Left lobe of liver (tissue), 2 donors: Measurements from ENCODE around the gene NFE2L2. TPM values are rescaled to one million over a fixed set of nuclear protein-coding genes. Genes with fewer than 3 reads are reported as not detected.
"Not testable (repeated sequence)": the region's sequence is repeated elsewhere in the genome, so short reads cannot be mapped to it uniquely, and the experiment has no call there.

Experiments used
- ATAC-seq: fragments of 200-7000 bp; cut with Tn5 transposase; one replicate; pipeline ENCODE4 v1.9.1; 2020; ENCODE audit warnings: mild to moderate bottlenecking, moderate library complexity
- DNase-seq: peaks from one replicate; pipeline ENCODE4 v3.0.0-alpha.2; 2020; ENCODE audit warnings: low spot score
- total RNA-seq: library from RNA; stranded (reverse); gene quantifications from one replicate; pipeline ENCODE4 v1.2.1, GENCODE V29; 2021
- donor health status: DM: no; HTN: no; CAD: no; lungs with moderate emphysema.
- donor health status: DM: no; HTN: yes; CAD: no.

Gene NFE2L2
- total RNA-seq, 1 donor from 2014 or later, result 29.2 TPM

DNA sequence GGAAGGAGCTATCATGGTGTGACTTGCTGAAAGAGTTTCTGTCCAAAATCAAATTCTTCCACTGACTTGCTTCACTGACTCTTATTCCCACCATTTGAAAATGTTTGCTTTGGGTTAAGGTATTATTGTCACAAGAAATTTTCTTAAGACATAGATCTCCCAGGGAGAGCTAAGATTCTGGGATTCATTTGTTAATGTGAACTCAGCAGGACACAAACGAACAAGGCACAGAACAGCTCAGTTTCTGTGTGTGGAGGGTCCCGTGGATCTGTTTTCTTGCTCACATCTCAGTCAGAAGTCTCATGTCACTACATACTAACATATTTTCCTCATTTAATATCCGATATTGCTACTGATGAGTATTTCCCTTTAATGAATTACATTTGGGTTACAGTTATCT, 60.1 kb downstream of the NFE2L2 start:
- ATAC-seq (no peak), DNase-seq (no peak)

DNA sequence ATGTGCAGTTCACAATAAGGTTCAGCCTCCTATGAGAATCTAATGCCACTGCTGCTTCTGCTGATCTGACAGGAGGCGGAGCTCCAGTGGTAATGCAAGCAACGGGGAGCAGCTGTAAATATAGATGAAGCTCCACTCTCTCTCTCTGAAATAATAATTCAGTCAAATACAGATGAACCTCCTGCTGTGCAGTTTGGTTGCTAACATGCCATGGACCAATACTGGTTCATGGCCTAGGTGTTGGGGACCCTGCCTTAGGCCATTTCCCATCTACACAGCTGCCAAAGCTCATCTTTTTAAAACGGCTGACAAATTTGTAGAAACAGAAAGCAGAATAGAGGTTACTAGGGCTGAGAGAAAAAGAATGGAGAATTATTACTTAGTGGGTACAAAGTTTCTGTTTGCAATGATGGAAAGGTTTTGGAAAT, 62.6 kb downstream of the NFE2L2 start:
- DNase-seq, result no peak
- ATAC-seq, result peak; percentile 89

DNA sequence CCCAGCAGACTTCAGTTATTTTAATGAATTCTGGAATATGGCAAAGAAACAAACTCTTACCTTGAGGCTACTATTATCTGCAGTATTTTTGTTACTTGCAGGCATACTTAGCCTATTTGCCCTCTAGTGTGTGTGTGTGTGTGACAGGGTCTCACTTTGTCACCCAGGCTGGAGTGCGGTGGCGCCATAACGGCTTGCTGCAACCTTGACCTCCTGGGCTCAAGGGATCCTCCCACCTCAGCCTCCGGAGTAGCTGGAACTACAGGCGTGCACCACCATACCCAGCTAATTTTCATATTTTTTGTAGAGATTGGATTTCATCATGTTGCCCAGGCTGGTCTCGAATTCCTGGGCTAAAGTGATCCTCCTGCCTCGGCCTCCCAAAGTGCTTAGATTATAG, 64.1 kb downstream of the NFE2L2 start:
- DNase-seq, ATAC-seq: not testable (repeated sequence)

DNA sequence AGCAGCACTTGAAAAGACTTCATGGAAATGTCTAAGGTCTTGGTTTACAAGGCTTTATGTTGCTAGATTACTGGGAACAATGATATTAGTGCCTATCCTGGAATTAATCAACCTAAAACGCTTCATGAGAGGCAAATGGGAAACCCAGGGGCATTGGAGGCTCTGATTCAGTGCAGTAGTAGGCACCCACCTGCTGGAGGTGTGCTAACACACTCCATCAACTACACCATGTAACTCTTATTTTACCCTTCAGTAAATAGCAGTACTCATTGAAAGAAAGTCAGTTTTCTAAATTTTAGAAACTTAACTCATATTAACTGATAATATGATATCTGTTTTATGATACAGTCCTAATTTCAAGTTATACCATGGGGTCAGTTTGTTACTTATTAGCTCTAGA, 69.3 kb downstream of the NFE2L2 start:
- ATAC-seq (no peak), DNase-seq (no peak)

DNA sequence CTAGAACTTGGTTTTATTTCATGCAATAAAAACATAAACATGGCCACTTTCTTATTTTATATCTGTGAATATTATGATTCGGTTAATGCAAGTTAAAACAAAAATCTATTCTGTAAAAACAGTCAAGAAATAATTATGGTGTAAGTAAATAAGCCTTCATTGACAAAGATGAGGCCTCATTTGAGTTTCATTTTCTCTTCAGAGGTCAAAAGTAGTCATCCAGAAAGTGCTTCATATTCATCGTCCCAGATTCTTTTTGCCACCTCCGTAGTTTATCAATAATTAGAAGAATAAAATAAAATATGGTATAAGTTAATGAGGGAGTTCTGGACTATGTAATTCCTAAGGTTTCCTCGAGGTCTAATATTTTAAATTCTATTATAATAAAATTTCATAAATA, 71.3 kb downstream of the NFE2L2 start:
- DNase-seq (no peak), ATAC-seq (no peak)

DNA sequence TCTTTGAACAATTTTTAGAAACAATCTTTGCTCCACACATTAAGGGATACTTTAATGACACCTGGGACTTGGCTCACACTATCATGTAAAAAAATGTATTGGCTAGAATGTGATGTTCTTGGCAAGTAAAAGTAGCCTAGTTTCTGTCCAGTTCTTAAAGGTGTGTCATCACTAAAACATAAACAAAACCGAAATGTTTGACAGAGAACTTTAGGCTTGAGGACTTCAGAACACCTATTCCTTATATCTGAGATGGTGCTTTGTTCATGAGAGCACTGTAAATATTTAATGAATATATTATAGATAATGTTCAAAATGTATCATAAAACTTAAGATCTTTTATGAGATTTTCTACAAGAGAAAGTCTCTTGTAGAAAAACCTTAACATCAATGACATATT, 71.7 kb downstream of the NFE2L2 start:
- ATAC-seq (no peak), DNase-seq (no peak)

DNA sequence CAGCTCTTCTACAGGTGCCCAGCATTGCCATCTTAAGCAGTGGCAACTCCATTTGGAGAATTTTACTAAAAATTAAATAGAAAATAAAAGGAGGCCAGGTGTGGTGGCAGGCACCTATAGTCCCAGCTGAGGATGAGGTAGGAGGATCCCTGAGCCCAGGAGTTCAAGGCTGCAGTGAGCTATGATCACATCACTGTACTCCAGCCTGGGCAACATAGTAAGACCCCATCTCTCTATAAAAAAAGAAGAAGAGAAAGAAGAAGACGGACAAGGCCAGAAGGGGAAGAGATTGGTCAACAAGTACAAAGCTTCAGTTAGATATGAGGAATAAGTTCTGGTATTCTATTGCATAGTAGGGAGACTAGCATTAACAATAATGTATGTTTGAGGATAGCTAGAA, 73.6 kb downstream of the NFE2L2 start:
- ATAC-seq (no peak), DNase-seq (no peak)

DNA sequence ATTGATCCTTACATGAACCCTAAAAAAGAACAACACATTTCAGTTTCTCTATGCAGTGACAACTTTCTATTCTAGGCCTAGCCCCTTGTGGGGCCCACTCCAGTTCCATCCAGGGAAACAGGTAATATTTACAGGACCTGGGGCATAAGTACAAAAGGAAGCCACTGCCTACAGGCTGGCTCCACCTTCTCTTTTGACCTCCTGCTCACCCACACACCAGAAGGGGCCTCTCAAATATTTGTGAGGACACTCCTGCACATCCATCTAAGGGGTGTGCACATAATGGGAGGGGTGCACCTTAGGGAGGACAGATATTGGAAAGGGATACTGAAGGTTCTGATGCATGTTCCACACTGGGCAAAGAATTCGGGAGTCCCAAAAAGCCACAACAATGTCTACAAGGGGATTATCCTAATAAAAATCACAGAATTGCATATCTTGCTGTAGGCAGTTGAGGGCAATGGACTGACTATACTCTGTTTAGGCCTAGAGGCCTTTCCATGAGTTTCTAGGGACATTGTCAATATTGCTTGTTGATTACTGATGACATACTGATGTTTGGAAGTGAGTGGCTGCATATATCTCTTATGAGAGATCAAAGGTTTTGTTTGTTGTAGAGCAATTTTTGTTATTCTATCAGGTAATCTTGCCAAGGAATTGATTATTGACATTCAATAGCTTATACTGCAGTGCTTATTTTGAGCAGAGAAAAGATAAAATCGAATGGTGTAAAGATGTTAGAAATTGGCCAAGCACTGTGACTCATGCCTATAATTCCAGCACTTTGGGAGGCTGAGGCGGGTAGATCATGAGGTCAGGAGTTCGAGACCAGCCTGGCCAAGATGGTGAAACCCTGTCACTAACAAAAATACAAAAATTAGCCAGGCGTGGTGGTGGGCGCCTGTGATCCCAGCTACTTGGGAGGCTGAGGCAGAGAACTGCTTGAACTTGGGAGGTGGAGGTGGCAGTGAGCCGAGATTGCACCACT, 75.8 kb downstream of the NFE2L2 start:
- DNase-seq (no peak), ATAC-seq (no peak)

DNA sequence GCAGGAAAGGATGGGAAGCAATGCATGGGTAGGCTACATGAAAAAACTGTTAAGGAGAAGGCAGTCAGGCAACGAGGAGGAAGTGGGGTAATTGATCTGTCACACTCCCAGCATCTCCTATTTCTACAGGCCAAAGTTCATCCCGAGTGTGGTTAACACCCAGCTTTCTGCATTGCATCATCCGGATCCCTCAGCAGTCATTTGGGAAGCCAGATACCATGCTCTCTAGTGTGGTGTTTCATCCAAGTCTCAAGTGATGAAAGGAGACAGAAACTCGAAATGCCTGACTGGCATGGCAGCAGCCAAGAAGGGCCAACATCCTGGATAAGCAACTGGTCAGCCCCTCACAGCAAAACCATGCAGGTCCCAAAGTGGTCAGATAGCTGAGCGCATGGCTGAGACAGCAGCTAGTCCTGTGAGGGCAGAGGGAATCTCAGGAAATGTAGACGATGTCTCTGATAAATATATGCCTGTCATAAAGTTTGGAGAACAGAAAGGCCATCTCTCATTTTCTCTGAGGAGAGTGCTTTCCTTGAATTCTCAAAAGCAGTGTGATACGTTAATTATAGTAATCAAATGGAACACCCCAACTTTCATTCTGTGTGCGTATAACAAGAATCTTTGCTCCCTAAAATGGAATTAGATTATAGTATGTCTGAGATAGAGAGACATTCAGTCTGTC, 76.8 kb downstream of the NFE2L2 start:
- ATAC-seq (peak; percentile 92), DNase-seq (peak; percentile 64)

DNA sequence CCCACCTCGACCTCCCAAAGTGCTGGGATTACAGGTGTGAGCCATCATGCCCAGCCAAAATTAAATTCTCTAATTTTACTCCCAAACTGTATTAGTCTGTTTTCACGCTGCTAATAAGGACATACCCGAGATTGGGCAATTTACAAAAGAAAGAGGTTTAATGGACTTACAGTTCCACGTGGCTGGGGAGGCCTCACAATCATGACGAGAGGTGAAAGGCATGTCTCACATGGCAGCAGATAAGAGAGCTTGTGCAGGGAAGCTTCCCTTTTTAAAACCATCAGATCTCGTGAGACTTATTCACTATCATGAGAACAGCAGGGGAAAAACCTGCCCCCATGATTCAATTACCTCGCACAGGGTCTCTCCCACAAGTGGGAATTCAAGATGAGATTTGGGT, 78.5 kb downstream of the NFE2L2 start:
- DNase-seq, ATAC-seq: not testable (repeated sequence)

DNA sequence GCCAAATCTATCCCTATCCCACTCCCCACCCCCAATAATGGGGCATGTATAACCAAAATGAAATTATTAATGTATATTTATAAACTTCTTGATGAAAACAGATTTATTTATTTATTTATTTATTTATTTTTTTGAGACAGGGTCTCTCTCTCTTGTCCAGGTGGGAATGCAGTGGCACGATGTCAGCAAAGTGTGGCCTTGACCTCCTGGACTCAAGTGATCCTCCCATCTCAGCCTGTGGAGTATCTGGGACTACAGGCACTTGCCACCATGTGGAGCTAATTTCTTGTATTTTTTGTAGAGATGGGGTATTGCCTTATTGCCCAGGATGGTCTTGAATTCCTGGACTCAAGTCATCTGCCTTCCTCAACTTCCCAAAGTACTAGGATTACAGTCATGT, 79.9 kb downstream of the NFE2L2 start:
- ATAC-seq (no peak), DNase-seq (no peak)

DNA sequence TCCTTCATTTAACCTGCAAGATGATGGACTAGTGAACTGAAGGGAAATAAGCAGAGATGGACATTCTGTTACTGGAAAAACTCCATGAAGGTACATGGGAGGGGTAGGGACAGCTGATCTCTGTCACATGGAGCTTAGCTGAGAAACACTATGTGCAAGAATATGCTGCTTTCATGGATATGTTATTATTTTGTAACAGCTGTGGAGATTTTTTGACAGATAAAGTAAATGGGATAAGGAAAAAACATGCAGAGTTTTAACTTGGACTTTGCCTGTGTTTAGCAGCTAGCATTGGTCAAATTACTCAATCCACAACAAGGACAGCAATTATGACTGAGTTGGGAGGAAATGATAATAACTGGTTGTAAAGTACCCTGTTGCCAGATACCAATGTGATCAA, 80.7 kb downstream of the NFE2L2 start:
- no peak for DNase-seq

More for the DNA sequence above, 80.7 kb downstream of the NFE2L2 start:
- ATAC-seq, result peak; percentile 77

Other genes starting within 250 kb of the NFE2L2 start
- gene HNRNPA3, start 51.9 kb downstream of the NFE2L2 start, total RNA-seq, result 55.1 TPM
- 31.0 TPM for gene AGPS, start 128.0 kb upstream of the NFE2L2 start, total RNA-seq